KMS-11 (cell line): ENCODE measurements around the gene PTPN6.
A peak's percentile ranks its signal among the peaks of the same experiment; 100 is the strongest.

ENCODE experiments used
- H2AFZ ChIP-seq: fragments of 200-600 bp; sonication (generic); 2 replicates; pipeline ENCODE4 v1.6.1; 2016; ENCODE audit warnings: antibody characterized with exemption, mixed run types, low read depth
- H3K27ac ChIP-seq: fragments of 200-600 bp; sonication (generic); 2 replicates; pipeline ENCODE4 v1.6.1; 2016; ENCODE audit warnings: mild to moderate bottlenecking, mixed run types
- H3K27me3 ChIP-seq: fragments of 200-600 bp; sonication (generic); 2 replicates; pipeline ENCODE4 v1.6.1; 2017; ENCODE audit warnings: mild to moderate bottlenecking, low read depth, mixed run types, moderate library complexity; ENCODE audit not compliant: insufficient read depth
- H3K36me3 ChIP-seq: fragments of 200-600 bp; sonication (generic); 2 replicates; pipeline ENCODE4 v1.6.1; 2017; ENCODE audit warnings: mild to moderate bottlenecking, mixed run types; ENCODE audit not compliant: insufficient read depth
- H3K4me1 ChIP-seq: fragments of 200-600 bp; sonication (generic); 2 replicates; pipeline ENCODE4 v1.6.1; 2016; ENCODE audit warnings: mild to moderate bottlenecking, low read depth, mixed run types; ENCODE audit not compliant: poor library complexity, severe bottlenecking
- H3K4me2 ChIP-seq: fragments of 200-600 bp; sonication (generic); 2 replicates; pipeline ENCODE4 v1.7.0; 2016; ENCODE audit warnings: mild to moderate bottlenecking, mixed run types
- H3K4me3 ChIP-seq: fragments of 200-600 bp; sonication (generic); IDR thresholded peaks from 2 replicates; pipeline ENCODE4 v1.6.1; 2017; ENCODE audit warnings: low read depth, low read length, mixed read lengths; ENCODE audit not compliant: insufficient read depth
- H3K79me2 ChIP-seq: fragments of 200-600 bp; sonication (generic); 2 replicates; pipeline ENCODE4 v1.6.1; 2016; ENCODE audit warnings: low read depth, mixed run types; ENCODE audit not compliant: insufficient read depth
- H3K9ac ChIP-seq: fragments of 200-600 bp; sonication (generic); 2 replicates; pipeline ENCODE4 v1.6.1; 2016; ENCODE audit warnings: mild to moderate bottlenecking, mixed run types
- H4K20me1 ChIP-seq: fragments of 200-600 bp; sonication (generic); 2 replicates; pipeline ENCODE4 v1.6.1; 2016; ENCODE audit warnings: mild to moderate bottlenecking, mixed run types; ENCODE audit not compliant: insufficient read depth
- TF ChIP-seq, protein P1 (sequence below): fragments of 200-600 bp; sonication (generic); conservative IDR thresholded peaks from 2 replicates; pipeline ENCODE4 v1.6.1; 2017; ENCODE audit warnings: low read depth, mild to moderate bottlenecking, antibody characterized with exemption, low read length, moderate library complexity, mixed read lengths

PTPN6 gene

GRCh38 chr12:6967651-6968100 lies 16.5 kb downstream of the PTPN6 start:
- Histone ChIP-seq H3K9ac (no peak overlapping the region), H3K4me3 (no peak overlapping the region), H3K27me3 (no peaks in the 10 kb centered on the region), H2AFZ (no peak overlapping the region), H4K20me1 (no peaks in the 10 kb centered on the region), H3K27ac (no peak overlapping the region), H3K4me2 (no peak overlapping the region), H3K4me1 (peaks cover 29% of the 10 kb centered on the region), H3K79me2 (peaks cover 43% of the 10 kb centered on the region), H3K36me3 (peaks cover 8% of the 10 kb centered on the region; the same call in 1 of the 2 replicates)
- TF ChIP-seq, protein P1, sequence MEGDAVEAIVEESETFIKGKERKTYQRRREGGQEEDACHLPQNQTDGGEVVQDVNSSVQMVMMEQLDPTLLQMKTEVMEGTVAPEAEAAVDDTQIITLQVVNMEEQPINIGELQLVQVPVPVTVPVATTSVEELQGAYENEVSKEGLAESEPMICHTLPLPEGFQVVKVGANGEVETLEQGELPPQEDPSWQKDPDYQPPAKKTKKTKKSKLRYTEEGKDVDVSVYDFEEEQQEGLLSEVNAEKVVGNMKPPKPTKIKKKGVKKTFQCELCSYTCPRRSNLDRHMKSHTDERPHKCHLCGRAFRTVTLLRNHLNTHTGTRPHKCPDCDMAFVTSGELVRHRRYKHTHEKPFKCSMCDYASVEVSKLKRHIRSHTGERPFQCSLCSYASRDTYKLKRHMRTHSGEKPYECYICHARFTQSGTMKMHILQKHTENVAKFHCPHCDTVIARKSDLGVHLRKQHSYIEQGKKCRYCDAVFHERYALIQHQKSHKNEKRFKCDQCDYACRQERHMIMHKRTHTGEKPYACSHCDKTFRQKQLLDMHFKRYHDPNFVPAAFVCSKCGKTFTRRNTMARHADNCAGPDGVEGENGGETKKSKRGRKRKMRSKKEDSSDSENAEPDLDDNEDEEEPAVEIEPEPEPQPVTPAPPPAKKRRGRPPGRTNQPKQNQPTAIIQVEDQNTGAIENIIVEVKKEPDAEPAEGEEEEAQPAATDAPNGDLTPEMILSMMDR: no peak

DNA sequence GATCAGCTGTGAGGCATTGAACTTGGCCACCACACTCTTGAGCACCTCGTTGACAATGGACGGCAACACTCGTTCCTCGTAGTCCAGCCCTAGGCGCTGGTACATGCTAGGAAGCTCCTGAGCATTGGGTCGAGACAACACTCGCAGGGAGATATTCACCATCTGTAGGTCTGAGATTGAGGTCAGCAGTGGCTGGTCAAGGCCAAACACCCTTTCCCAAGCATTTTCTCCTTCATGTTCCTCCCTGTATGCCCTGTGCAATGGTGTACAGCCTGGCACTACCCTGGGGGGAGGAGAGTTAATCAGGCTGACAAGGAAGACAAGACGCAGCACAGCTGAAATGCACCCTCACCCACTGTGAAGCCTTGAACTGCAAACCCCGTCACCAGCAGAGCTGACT lies 17.3 kb downstream of the PTPN6 start:
- peaks cover 50% of the 10 kb centered on the region for H3K79me2 ChIP-seq
- TF ChIP-seq, protein P1: no peak

DNA sequence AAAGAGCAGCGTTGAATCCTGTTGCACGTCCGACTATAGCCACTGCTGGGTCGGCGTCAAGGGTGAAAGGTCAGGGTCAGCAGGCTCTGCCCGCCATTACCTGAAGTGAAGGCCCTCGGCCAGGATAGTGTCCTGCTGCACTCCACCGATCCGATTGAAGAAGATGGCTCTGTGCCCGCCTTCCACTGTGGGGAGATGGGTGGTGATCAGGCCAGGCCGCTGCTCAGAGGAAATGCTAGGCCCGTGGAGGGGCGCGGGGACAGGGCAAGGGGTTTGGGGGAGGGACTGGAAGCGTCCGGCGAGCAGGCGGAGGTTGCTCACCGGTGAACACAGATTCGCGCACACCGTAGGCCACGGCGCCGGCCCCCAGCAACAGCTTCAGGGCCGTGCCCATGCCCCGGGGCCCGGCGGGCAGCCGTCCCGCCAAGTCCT lies 19.0 kb downstream of the PTPN6 start:
- no peak overlapping the region for H2AFZ ChIP-seq
- H3K36me3 ChIP-seq: peaks cover 9% of the 10 kb centered on the region; the same call in 1 of the 2 replicates
- H3K4me1 ChIP-seq: peaks cover 49% of the 10 kb centered on the region

More for the DNA sequence above, 17.3 kb downstream of the PTPN6 start:
- peaks cover 34% of the 10 kb centered on the region for H3K4me1 ChIP-seq
- H4K20me1 ChIP-seq: no peaks in the 10 kb centered on the region
- H2AFZ ChIP-seq: no peak overlapping the region
- H3K27ac ChIP-seq: no peak overlapping the region
- peaks cover 8% of the 10 kb centered on the region; the same call in 1 of the 2 replicates for H3K36me3 ChIP-seq
- no peaks in the 10 kb centered on the region for H3K27me3 ChIP-seq
- peak overlapping the region; percentile 69 for H3K4me2 ChIP-seq
- no peak overlapping the region for H3K4me3 ChIP-seq
- H3K9ac ChIP-seq: no peak overlapping the region; the same call in 1 of the 2 replicates

GRCh38 chr12:6974180-6974579 lies 23.0 kb downstream of the PTPN6 start:
- Histone ChIP-seq H3K4me1 (peaks cover 51% of the 10 kb centered on the region), H3K27me3 (no peaks in the 10 kb centered on the region), H3K4me3 (no peak overlapping the region), H3K9ac (no peak overlapping the region), H3K36me3 (peaks cover 3% of the 10 kb centered on the region; the same call in 1 of the 2 replicates), H3K4me2 (no peak overlapping the region), H3K27ac (no peak overlapping the region), H3K79me2 (peaks cover 41% of the 10 kb centered on the region), H2AFZ (no peak overlapping the region), H4K20me1 (no peaks in the 10 kb centered on the region)
- TF ChIP-seq, protein P1: no peak

More for the DNA sequence above, 19.0 kb downstream of the PTPN6 start:
- Histone ChIP-seq H3K27ac (peak overlapping the region; percentile 88), H3K27me3 (no peaks in the 10 kb centered on the region), H3K4me3 (no peak overlapping the region), H3K9ac (peak overlapping the region; percentile 96), H4K20me1 (no peaks in the 10 kb centered on the region), H3K4me2 (peak overlapping the region; percentile 69; the same call in 1 of the 2 replicates), H3K79me2 (peaks cover 50% of the 10 kb centered on the region)
- TF ChIP-seq, protein P1: no peak
